Stimulated activated CD4-positive, alpha-beta T cell treated with anti-CD3 and anti-CD28 coated beads, Interleukin-4, amount 100 ng/mL, for 48 hours (primary cell): ENCODE results near the gene MLEC.
"Not testable (repeated sequence)": the region's sequence is repeated elsewhere in the genome, so short reads cannot be mapped to it uniquely, and the experiment has no call there.

Experiments
- DNase-seq, 2 donors: peaks; one replicate each; pipeline ENCODE4 v3.0.0-alpha.2; 2020; ENCODE audit warnings: low read depth in 2 of 2

Gene MLEC

GRCh38 chr12:120720987-120721801 is 34.2 kb downstream of the MLEC start:
- DNase-seq, result no peak

GRCh38 chr12:120721866-120722265 is 34.9 kb downstream of the MLEC start:
- DNase-seq, result no peak

DNA sequence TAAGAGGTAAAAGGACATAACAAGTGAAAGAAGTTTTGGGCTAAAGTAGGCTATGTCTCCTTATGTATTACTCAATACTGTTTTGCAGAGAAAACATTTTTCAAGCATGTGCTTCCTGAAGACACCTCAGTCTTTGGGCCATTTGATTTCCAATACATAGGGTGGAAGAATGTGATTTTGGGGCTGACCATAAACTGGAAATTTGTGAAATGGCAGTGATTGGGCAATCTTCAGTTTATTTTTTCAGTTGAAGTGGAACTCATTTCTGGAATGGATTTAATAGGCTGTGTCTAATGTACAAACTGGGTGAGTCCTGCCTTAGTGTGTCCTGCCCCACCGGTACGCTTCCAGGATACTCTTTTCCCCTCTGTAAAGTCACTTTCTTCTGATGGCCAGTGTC is 35.8 kb downstream of the MLEC start:
- DNase-seq, result no peak

GRCh38 chr12:120724720-120725119 is 37.8 kb downstream of the MLEC start:
- no peak for DNase-seq

GRCh38 chr12:120725151-120725658 is 38.3 kb downstream of the MLEC start:
- DNase-seq, result no peak

- DNase-seq, result peak; percentile 87 to 88
Measured at GRCh38 chr12:120725659-120726509, 38.9 kb downstream of the MLEC start, which contains the start of gene ACADS. ACADS (plus strand) TSS chr12:120725826; CDS start chr12:120725886, 60 bp downstream.

- no peak for DNase-seq
Measured at GRCh38 chr12:120726510-120726793, 39.5 kb downstream of the MLEC start.

GRCh38 chr12:120726961-120727360 is 40.0 kb downstream of the MLEC start:
- DNase-seq, result no peak

- not testable (repeated sequence) for DNase-seq
Measured at GRCh38 chr12:120732198-120732597, 45.2 kb downstream of the MLEC start.

DNA sequence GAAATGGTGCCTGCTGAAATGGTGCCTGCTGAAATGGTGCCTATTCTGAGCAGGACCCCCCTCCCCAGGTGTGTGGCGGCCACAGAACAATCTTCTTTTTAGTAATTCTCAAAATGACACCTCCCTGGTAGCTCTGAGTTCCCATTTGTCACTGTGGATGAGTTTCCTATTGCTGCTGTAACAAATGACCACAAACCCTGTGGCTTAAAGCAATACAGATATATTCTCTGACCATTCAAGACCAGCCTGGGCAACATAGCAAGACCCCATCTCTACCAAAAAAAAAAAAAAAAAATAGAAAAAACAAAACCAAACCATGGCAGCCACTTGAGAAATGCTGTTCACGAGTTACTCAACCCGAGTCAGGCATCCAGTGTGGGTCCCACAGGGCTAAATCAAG is 46.6 kb downstream of the MLEC start:
- DNase-seq, result no peak

DNA sequence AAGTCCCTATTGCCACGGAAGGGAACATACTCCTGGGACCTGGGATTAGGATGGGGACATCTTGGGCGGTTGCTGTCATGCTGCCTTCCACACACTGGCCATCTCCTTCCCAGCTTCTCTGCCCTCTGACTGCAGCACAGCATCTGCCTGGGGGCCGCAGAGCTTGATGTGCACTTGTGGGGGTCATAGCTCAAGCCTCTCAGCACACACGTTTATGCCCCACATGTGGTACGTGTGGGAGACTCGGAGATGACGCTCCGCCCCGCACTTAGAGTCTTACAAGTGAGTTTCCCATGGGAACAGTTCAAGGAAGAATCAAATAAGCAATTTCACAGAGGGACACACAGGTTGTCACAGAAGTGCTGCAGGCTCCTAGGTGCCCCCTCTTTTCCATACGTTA is 47.3 kb downstream of the MLEC start:
- no peak for DNase-seq

- no peak for DNase-seq
Measured at GRCh38 chr12:120735181-120735580, 48.2 kb downstream of the MLEC start.

- no peak for DNase-seq
Measured at GRCh38 chr12:120736404-120737331, 49.7 kb downstream of the MLEC start.

DNA sequence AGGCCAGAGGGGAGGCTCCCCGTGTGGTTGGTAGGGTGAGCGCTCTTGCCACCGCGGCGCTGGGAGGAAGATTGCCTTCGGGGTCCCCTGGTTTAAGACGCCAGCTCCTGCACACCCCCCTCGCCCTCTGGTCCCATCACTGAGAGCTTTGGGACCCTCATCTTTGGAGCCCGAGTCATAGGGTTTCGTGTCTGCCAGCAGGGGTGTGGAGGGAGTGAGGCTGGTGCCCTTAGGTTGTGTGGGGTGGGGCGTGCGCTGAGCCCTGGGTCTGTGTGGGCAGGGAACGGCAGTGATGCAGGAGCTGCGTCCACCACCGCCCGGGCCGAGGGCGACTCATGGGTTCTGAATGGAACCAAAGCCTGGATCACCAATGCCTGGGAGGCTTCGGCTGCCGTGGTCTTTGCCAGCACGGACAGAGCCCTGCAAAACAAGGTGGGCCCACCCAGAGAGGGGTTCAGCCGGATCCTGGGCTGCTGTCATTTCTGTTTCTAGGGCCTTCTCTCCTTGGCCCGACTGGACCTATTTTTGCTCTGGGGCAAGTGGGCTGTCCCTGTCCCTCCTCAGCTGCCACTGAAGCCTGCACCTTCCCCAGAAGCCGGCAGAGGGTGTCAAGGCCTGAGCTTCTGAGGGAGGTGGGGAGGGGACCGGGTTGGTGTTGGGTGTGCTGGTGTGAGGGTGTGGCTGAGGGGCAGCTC is 50.8 kb downstream of the MLEC start:
- no peak for DNase-seq

DNA sequence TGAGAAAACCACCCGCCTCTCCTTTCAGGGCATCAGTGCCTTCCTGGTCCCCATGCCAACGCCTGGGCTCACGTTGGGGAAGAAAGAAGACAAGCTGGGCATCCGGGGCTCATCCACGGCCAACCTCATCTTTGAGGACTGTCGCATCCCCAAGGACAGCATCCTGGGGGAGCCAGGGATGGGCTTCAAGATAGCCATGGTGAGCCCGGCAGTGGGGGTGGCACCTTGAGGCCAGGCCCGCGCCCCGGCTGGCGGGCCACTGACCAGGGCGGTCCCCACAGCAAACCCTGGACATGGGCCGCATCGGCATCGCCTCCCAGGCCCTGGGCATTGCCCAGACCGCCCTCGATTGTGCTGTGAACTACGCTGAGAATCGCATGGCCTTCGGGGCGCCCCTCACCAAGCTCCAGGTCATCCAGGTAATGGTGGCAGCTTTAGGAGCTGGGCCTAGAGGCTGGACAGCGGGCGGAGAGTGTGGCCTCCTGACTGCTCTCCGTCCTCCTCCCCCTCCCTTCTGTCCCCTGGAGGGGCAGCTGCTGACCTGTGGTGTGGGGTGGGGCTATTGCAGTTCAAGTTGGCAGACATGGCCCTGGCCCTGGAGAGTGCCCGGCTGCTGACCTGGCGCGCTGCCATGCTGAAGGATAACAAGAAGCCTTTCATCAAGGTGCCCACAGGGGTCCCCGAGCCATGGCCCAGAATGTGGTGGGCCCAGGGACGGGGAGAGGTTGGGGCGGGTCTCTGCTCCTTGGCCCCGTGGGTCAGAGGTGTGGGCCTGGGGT is 51.5 kb downstream of the MLEC start:
- DNase-seq, result no peak

DNA sequence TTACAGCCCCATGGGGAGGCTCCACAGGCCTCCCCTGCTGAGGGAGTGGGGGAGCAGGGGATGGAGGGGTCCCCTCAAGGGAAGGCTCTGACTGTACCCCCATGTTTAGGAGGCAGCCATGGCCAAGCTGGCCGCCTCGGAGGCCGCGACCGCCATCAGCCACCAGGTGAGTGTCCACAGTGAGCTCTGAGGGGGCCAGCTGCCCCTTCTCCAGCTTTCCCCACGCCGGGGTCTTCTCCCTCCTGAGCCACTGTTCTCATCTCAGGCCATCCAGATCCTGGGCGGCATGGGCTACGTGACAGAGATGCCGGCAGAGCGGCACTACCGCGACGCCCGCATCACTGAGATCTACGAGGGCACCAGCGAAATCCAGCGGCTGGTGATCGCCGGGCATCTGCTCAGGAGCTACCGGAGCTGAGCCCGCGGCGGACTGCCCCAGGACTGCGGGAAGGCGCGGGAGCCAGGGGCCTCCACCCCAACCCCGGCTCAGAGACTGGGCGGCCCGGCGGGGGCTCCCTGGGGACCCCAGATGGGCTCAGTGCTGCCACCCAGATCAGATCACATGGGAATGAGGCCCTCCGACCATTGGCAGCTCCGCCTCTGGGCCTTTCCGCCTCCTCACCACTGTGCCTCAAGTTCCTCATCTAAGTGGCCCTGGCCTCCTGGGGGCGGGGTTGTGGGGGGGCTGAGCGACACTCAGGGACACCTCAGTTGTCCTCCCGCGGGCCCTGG is 52.2 kb downstream of the MLEC start:
- no peak for DNase-seq

DNA sequence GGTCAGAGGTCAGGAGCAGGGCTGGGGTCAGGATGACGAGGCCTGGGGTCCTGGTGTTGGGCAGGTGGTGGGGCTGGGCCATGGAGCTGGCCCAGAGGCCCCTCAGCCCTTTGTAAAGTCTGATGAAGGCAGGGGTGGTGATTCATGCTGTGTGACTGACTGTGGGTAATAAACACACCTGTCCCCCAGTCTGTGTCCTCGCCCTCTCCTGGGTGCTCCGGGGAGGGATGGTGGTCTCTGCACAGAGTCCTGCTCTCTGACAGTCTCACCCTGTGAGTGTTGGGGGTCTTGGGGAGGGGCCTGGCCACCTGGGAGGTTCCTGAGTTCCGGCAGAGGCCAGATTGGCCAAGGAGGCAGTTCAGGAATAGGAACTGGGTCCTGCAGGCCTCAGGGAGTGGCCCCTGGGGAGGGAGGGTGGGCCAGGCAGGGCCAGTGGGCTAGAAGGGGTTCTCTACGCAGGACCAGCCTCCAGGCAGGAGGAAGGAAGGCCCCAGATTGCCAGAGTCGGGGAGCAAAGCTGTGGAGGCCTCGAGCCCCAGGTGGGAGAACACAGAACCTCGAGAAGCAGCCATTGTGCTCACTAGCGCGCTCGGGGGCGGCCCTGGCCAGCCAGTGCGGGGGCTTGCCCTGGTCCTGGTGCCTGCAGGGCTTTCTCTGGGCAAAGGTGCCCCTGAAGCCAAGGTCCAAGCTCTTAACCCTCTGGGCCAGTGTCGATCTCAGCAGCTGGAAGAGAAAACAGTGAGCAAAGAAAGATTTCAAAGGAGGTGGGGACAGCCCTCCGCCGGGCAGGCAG is 53.1 kb downstream of the MLEC start:
- DNase-seq, result no peak

DNA sequence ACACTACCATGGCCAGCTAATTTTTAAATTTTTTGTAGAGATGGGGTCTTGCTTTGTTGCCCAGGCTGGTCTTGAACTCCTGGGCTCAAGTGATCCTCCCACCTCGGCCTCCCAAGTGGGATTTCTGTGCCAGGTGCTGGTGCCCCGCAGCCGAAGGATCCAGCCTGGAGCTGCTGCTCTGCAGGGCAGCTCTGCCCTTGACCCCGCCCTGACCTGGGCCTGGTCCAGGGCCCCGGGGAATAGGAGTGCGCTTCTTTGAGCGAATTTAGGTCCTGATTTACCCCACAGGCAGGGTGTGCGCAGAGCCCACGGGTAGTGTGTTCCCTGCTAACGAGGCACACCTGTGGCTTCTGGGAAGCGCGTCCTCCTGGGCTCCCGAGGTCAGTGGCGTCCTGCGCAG is 53.9 kb downstream of the MLEC start:
- no peak for DNase-seq
